SU-DHL-6 (cell line): ENCODE results near the gene WWTR1.

ENCODE experiments used
- H2AFZ ChIP-seq: fragments of 200-600 bp; sonication (generic); 2 replicates; pipeline ENCODE4 v1.6.1; 2014; ENCODE audit warnings: low read depth, mild to moderate bottlenecking, moderate library complexity, mixed read lengths, antibody characterized with exemption, low read length; ENCODE audit not compliant: severe bottlenecking
- H3F3A ChIP-seq: fragments of 200-600 bp; shearing (Covaris generic); 2 replicates; pipeline ENCODE4 v1.6.0; 2016; ENCODE audit warnings: antibody characterized with exemption, mild to moderate bottlenecking; ENCODE audit not compliant: insufficient read depth
- H3K27ac ChIP-seq: fragments of 200-600 bp; sonication (generic); 2 replicates; pipeline ENCODE4 v1.5.1; 2016; ENCODE audit warnings: low read depth, mild to moderate bottlenecking, low read length, moderate library complexity, mixed read lengths
- H3K27me3 ChIP-seq: fragments of 200-600 bp; sonication (generic), shearing (Covaris generic); 2 replicates; pipeline ENCODE4 v1.6.0; 2014; ENCODE audit warnings: mild to moderate bottlenecking, low read length
- H3K36me3 ChIP-seq: fragments of 200-600 bp; sonication (generic); 2 replicates; pipeline ENCODE4 v1.6.1; 2014; ENCODE audit warnings: mild to moderate bottlenecking, low read length, mixed read lengths
- H3K4me2 ChIP-seq: fragments of 300-600, 200-600 bp; shearing (Covaris generic), sonication (generic); 2 replicates; pipeline ENCODE4 v1.6.0; 2014; ENCODE audit warnings: low read length, low read depth, mild to moderate bottlenecking; ENCODE audit not compliant: poor library complexity, severe bottlenecking
- H3K4me3 ChIP-seq: fragments of 200-600 bp; sonication (generic); 2 replicates; pipeline ENCODE4 v1.5.1; 2014; ENCODE audit warnings: antibody characterized with exemption, low read length, mild to moderate bottlenecking, mixed read lengths; ENCODE audit not compliant: insufficient read depth, poor library complexity, severe bottlenecking
- H3K79me2 ChIP-seq: fragments of 200-600 bp; sonication (generic); 2 replicates; pipeline ENCODE4 v1.6.1; 2014; ENCODE audit warnings: mild to moderate bottlenecking, low read length, moderate library complexity; ENCODE audit not compliant: insufficient read depth
- H3K9ac ChIP-seq: fragments of 200-600 bp; sonication (generic); 2 replicates; pipeline ENCODE4 v1.7.0; 2014; ENCODE audit warnings: mild to moderate bottlenecking, low read length
- H3K9me2 ChIP-seq: fragments of 200-600 bp; sonication (generic); replicated peaks from 2 replicates; pipeline ENCODE4 v1.6.1; 2014; ENCODE audit warnings: low read length; ENCODE audit not compliant: insufficient read depth
- H3K9me3 ChIP-seq: fragments of 200-600 bp; sonication (generic); 2 replicates; pipeline ENCODE4 v1.6.1; 2014; ENCODE audit warnings: low read length, mixed read lengths; ENCODE audit not compliant: insufficient read depth
- H4K20me1 ChIP-seq: fragments of 200-600 bp; sonication (generic); 2 replicates; pipeline ENCODE4 v1.6.1; 2014; ENCODE audit warnings: low read depth, mild to moderate bottlenecking, antibody characterized with exemption, low read length, moderate library complexity, mixed read lengths
- CTCF ChIP-seq: fragments of 200-600 bp; sonication (generic); IDR thresholded peaks from one replicate; pipeline ENCODE4 v1.5.1; 2017; ENCODE audit warnings: antibody characterized with exemption, mild to moderate bottlenecking, low read length, moderate library complexity; ENCODE audit not compliant: insufficient read depth, poor library complexity, severe bottlenecking
- EZH2phosphoT487 ChIP-seq: fragments of 200-600 bp; sonication (generic), shearing (Covaris generic); conservative IDR thresholded peaks from 2 replicates; pipeline ENCODE4 v1.6.1; 2018; ENCODE audit warnings: mild to moderate bottlenecking, antibody characterized with exemption, low read length, moderate library complexity, mixed read lengths

Gene WWTR1

DNA sequence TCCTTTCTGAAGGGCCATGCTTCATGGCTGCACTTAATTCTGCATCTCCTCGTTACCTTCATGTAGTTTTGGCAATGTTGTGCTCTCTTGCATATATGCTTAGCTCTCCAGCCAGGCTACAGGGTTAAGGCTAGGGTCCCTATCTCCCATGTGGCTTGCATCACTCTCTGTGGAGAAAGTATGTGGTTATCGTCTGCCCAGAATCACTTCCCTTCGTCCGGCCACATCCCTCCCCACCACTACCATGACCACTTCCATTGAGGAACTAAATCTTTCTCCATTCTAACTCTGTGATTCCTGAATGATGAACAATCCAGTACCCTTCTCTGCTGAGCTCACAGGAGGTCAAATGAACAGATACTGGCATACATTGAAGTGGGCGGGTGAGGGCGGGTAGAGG lies 34.0 kb downstream of the WWTR1 start:
- Histone ChIP-seq H3K79me2 (no peaks in the 10 kb centered on the region), H3K4me2 (no peak overlapping the region), H3K4me3 (no peak overlapping the region), H3K9me2 (no peaks in the 10 kb centered on the region), H3K9me3 (no peaks in the 10 kb centered on the region), H3K27ac (no peak overlapping the region), H3F3A (no peaks in the 10 kb centered on the region), H3K36me3 (no peaks in the 10 kb centered on the region), H3K9ac (no peak overlapping the region), H4K20me1 (no peaks in the 10 kb centered on the region), H3K27me3 (no peaks in the 10 kb centered on the region), H2AFZ (no peak overlapping the region)
- TF ChIP-seq EZH2phosphoT487 (no peak), CTCF (no peak)

- H3F3A ChIP-seq: no peaks in the 10 kb centered on the region
- H2AFZ ChIP-seq: no peak overlapping the region
- H3K9me2 ChIP-seq: no peaks in the 10 kb centered on the region
- H3K36me3 ChIP-seq: no peaks in the 10 kb centered on the region
- H3K9me3 ChIP-seq: no peaks in the 10 kb centered on the region
- H3K79me2 ChIP-seq: no peaks in the 10 kb centered on the region
- H4K20me1 ChIP-seq: no peaks in the 10 kb centered on the region
- no peaks in the 10 kb centered on the region for H3K27me3 ChIP-seq
- H3K27ac ChIP-seq: no peak overlapping the region
- no peak for TF ChIP-seq EZH2phosphoT487
- no peak for TF ChIP-seq CTCF
- H3K4me2 ChIP-seq: no peak overlapping the region
- H3K4me3 ChIP-seq: no peak overlapping the region
- H3K9ac ChIP-seq: no peak overlapping the region
Observed at GRCh38 chr3:149621218-149622005, 36.4 kb downstream of the WWTR1 start.

DNA sequence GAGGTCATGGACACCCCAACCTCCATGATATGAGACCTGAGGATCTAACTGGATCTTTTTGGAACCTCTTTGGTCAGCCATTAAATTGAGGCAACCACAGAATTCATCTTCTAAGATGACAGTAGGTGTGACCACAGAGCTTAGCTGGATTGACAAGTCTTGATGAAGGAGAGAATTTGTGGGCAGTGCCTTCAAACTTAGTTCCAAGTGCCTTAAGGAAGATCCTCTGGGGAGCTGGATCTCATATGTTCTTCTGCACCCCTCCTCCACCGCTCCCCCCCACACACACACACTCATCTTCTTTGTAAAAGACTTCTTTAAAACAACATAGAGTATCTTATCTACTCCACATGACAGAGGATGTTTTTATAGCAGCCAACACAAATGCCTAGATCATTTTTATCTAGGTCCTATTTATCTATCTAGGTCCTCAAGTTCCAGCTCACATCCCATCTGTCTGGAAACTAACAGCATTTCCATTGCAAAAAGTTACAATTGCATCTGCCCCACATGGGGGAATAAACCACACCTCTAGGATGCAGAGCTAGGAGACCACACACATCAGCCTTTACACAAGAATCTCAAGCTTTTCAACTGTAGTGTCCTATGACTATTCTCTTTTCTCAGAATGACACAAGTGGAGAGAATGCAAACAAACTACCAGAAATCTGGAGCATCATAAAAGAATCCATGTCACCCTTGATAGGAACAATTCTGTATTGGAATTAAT lies 37.4 kb downstream of the WWTR1 start:
- no peaks in the 10 kb centered on the region for H3K9me2 ChIP-seq
- no peaks in the 10 kb centered on the region for H3K27me3 ChIP-seq
- no peaks in the 10 kb centered on the region for H3K36me3 ChIP-seq
- TF ChIP-seq CTCF (no peak), EZH2phosphoT487 (no peak)
- H3K4me2 ChIP-seq: no peak overlapping the region
- no peaks in the 10 kb centered on the region for H3F3A ChIP-seq
- H3K9ac ChIP-seq: no peak overlapping the region
- H3K4me3 ChIP-seq: no peak overlapping the region
- no peaks in the 10 kb centered on the region for H3K9me3 ChIP-seq
- no peaks in the 10 kb centered on the region for H3K79me2 ChIP-seq
- no peaks in the 10 kb centered on the region for H4K20me1 ChIP-seq
- H2AFZ ChIP-seq: no peak overlapping the region
- H3K27ac ChIP-seq: no peak overlapping the region
